ELR (cell line): ENCODE data around the gene COMMD1.
A peak's percentile ranks its signal among the peaks of the same experiment; 100 is the strongest.
"Not testable (repeated sequence)": the region's sequence is repeated elsewhere in the genome, so short reads cannot be mapped to it uniquely, and the experiment has no call there.

ENCODE experiments used
- DNase-seq: peaks from one replicate; pipeline ENCODE4 v3.0.0-alpha.2; 2015; ENCODE audit warnings: low read depth

The COMMD1 gene

DNA sequence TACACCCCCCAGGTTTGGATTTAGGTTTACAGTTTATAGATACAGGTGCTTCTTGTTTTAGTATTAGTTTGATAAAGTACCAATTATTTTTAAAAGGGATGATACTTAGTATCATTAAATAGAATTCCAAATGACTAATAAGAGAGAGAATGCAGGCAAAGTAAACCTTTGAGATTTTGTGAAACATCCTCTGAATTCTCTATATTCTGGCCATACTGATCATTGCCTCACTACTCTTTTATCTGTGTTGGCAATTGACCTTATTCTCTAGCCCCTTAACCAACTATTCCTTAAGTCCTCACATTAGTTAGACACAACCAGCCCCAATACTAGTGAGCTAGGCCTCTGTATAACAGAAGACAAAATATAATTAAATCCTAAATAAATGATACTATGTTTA is 125.4 kb downstream of the COMMD1 start:
- no peak for DNase-seq

DNA sequence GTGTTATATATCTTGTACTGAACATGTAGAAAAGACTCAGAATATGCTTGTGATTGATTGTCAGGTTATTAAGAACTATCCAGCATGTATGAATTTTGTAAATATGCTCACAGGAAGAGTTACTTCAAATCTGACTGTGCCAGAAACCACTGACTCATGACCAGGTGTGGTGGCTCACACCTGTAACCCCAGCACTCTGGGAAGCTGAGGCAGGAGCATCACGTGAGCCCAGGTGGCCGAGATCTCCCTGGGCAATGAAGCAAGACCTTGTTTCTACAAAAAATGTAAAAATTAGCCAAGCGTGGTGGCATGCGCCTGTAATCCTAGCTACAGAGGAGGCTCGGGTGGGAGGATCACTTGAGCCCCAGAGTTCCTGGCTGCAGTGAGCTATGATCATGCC is 126.6 kb downstream of the COMMD1 start:
- DNase-seq = no peak

- DNase-seq = no peak
These were observed 129.2 kb downstream of the COMMD1 start for GRCh38 chr2:62034715-62035114.

- DNase-seq = no peak
These were observed 130.8 kb downstream of the COMMD1 start for GRCh38 chr2:62036229-62036628.

DNA sequence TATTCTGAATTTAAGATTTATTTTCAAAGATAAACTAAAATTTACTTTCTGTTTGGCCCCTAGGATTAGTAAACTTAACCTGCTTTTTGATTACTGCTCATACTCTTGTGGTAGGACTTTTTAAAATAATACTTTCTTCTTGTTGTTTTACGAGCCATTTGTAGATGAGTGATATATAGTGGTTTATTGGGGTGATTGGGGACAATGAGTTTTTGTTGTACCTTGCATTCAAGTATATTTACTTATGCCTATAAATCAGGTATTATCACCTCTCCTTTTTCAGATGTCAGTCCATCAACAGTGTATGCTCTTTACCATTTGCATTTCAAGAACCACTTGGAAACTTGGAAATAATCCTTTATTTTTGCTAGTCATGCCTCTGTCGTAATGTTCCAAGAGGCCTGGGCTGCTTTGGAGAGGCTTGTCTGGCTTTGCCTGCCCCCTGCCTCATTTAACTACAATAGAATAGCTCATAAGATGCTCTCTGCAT is 131.3 kb downstream of the COMMD1 start:
- no peak for DNase-seq

DNA sequence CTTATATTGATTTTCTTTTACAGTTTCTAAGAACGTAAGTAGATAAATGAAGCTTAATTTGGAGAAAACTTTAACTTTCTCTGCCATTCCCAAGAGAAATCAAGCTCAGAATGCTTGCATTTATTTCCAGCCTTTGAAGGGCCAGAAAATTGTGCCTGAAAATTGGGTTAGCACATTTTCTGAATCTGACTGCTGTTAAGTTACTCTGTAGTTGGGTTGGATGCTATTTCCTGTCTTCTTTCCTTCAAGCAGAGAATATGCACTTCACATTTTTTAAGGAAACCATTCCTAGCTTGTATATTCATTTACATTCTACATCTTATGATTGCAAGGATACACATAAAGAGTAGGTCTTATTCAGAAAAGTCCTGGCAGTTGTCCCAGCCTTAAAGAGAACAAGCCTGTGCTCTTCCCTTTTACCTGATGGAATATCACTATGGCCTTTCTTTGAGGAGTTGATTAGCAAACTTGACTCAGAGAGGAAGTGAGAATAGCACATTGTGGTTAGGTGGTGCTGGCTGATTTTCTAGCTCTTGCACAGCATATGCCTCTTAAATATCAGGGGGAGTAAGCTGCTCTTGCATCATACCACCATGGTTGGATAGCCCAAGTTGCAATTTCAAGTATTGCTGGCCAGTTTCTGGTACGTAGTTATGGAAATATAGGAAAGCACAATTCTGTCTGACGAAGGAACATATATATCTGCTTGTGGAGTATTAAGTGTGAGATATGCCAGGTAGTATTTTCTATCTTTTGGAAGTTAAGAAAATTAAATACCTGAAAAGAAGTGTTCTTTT is 133.7 kb downstream of the COMMD1 start:
- peak; percentile 46 for DNase-seq

GRCh38 chr2:62040926-62041325 is 135.5 kb downstream of the COMMD1 start:
- DNase-seq = no peak

DNA sequence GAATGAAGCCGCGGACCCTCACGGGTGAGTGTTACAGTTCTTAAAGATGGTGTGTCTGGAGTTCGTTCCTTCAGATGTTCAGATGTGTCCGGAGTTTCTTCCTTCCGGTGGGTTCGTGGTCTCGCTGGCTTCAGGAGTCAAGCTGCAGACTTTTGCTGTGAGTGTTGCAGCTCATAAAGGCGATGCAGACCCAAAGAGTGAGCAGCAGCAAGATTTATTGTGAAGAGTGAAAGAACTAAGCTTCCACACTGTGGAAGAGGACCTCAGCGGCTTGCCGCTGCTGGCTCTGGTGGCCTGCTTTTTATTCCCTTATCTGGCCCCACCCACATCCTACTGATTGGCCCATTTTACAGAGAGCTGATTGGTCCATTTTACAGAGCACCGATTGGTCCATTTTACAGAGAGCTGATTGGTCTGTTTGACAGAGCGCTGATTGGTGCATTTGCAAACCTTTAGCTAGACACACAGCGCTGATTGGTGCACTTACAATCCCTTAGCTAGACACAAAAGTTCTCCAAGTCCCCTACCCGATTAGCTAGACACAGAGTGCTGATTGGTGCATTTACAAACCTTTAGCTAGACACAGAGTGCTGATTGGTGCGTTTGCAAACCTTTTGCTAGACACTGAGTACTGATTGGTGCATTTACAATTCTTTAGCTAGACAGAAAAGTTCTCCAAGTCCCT is 136.4 kb downstream of the COMMD1 start:
- not testable (repeated sequence) for DNase-seq

DNA sequence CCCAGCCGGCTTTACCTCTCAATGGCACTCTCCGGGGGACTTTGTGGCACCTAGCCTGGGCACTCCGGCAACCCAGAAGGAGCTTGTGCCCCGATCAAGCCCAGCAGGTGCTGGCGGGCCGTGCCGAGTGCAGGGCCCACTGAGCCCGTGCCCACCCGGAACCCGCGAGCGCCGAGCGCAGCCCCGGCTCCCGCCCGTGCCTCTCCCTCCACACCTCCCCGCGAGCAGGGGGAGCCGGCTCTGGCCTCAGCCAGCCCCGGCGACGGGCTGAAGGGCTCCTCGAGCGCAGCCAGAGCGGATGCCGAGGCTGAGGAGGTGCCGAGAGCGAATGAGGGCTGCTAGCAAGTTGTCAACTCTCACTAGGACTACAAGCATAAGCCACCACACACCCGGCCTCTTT is 136.9 kb downstream of the COMMD1 start:
- no peak for DNase-seq

DNA sequence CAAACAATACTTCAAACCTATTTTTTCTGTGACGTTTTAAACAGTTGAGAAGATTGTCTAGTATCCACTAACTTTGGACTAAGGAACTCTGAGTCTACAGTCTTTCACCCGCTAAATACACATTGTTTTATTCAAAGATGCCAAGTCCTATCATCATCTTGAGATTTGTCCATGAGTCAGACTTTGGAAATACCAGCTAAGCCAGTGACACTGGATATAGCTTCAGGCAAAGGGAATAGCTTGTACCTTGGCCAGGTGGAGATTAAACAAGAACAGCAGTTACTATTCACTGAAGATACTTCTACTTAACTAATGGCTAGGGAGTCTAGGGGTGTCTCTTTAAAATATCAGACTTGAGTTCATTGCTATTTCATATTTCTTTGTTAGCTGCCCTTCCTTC is 137.5 kb downstream of the COMMD1 start:
- DNase-seq = peak; percentile 13

DNA sequence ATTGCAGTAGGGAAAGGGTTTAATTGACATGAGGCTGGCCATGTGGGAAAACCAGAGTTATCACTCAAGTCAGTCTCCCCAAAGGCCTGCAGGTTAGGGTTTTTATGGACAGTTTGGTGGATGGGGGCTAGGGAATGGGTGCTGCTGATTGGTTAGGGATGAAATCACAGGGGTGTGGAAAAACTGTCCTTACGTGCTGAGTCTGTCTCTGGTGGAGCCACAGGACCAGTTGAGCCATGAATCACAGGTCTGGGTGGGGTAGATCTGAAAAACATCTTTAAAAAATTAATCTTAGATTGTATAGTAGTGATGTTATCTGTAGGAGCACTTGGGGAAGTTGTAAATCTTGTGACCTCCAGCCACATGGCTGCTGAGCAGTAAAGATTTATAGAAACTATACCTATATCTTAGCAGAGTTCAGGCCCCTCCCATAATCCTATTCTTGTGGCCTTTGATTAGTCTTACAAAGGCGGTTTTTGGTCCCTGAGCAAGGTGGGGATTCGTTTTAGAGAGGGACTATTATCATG is 139.6 kb downstream of the COMMD1 start:
- DNase-seq = no peak

GRCh38 chr2:62046141-62046540 is 140.7 kb downstream of the COMMD1 start:
- no peak for DNase-seq

DNA sequence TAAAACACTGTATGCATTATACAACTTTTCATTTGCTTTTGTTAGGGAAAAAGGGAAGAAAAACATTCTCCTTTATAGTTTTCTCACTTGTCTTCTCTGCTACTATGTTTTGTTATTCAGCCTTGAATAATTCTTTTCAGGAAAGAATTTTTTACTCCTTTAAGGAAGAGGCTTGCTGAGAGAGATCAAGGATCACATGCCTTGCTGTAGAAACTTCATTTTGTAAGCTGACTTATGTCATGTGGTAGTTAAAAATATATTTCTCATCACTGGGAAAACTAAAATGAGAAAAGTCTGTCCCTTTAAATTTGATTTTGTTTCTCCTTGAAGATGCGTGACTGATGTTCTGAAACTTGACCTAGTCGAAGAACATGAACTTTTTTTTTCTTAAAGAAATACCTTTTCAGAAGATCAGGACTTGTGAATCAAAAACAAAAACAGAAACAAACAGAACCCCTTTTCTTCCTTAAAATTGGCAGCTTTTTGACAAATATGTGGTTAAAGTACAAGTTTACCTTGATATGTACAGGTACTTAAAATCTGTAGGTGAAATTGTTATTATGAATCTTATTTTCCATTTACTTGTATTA is 145.1 kb downstream of the COMMD1 start:
- DNase-seq = no peak

DNA sequence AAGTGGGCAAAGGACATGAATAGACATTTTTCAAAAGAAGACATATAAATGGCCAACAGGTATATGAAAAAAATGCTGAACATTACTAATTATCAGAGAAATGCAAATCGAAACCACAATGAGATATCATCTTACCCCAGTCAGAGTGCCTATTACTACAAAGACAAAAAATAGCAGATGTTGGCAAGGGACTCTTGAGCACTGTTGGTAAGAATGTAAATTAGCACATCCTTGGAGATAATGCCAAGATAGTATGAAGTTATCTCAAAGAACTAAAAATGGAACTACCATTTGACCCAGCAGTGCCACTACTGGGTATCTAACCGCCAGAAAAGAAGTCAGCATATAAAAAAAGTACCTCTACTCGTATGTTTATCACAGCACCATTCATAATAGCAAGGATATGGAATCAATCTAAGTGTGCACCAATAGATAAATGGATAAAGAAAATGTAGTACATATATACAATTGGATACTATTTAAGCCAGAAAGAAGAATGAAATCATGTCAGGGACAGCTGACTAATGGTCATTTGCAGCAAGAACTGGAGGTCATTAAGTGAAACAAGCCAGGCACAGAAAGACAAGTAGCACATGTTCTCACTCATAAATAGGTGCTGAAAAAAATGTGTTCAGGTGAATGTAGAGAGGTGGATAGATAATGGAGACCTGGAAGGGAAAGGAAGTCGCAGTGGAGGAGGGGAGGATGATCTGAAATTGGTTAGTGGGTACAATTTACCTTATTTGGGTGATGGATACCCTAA is 148.7 kb downstream of the COMMD1 start:
- no peak for DNase-seq

- no peak for DNase-seq
These were observed 149.5 kb downstream of the COMMD1 start for GRCh38 chr2:62054916-62055450.

DNA sequence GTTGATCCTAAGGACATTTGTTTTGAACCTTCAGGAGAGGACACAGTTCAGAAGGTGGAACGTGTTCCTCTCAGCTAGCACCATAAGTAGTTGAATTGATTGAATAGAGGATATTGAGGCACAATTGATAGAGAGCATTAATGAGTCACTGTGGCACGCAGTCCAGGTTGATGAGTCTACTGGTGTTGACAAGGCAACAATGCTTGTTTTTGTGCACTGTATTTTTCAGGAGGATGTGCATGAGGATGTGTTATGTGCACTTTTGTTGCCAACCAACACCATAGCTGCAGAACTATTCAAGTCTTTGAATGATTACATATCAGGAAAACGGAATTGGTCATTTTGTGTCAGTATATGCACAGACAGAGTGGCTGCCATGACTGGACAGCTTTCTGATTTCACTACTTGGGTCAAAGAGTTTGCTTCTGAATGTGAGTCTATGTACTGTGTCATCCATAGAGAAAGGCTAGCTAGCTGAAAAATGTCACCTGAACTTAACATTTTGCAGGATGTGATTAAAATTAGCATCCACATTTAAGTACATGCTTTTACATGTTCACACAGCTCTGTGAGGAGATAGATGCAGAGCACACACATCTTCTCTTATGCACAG is 150.4 kb downstream of the COMMD1 start:
- DNase-seq = peak; percentile 39

- no peak for DNase-seq
These were observed 150.9 kb downstream of the COMMD1 start for GRCh38 chr2:62056341-62056740.

DNA sequence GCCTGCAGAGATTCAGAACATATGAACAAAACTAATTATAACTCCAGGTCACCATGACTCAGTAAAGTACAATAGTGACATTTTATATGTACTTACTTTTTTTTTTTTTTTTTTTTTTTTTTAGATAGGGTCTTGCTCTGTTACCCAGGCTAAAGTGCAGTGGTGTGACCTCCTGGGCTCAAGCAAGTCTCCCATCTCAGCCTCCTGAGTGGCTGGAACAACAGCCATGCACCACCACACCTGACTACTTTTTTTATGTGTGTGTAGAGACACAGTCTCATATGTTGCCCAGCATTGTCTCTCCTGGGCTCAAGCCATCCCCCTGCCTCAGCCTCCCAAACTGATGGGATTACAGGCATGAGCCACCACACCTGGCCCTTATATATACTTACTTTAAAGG is 159.8 kb downstream of the COMMD1 start:
- no peak for DNase-seq

DNA sequence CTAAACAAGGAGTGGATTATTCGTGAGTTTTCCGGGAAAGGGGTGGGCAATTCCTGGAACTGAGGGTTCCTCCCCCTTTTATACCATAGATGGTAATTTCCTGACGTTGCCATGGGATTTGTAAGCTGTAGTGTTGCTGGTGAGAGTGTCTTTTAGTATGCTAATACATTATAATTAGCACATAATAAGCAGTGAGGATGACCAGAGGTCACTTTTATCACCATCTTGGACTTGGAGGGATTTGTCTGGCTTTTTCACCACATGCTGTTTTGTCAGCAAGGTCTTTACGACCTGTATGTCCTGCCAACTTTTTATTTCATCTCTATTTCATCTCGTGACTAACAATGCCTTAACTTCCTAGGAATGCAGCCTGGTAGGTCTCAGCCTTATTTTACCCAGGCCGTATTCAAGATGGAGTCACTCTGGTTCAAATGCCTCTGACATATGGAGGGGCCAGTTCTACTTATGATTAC is 165.7 kb downstream of the COMMD1 start:
- DNase-seq = peak; percentile 4

GRCh38 chr2:62071760-62072680 is 166.5 kb downstream of the COMMD1 start:
- no peak for DNase-seq
